ENCODE results near the gene LDHAL6B. TPM values are rescaled to one million over a fixed set of nuclear protein-coding genes. Genes with fewer than 3 reads are reported as not detected.

LDHAL6B gene
- total and polyA plus RNA-seq, 2 experiments from 2014 or later: not detected

DNA sequence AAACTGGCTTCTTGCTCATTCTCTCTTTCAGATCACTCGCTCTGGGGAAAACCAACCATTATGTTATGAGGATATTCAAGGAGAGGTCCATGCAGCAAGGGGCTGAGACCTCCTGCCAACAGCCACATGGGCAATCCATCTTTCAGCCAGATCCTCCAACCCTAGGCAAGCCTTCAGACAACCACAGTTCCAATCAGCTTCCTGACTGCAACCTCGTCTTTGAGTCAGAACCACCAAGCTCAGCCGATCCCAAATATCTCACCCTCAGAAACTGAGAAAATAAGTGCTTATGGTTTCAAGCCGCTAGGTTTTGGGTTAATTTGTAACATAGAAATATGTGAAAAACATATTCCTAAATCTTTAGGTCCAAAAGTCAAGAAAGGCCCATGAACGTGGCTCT lies 10.3 kb downstream of the LDHAL6B start:
- no peak overlapping the region for H3K27ac Mint-ChIP-seq
- no peak overlapping the region for H3K27ac ChIP-seq (ENCODE audit: low read depth)
- no peak overlapping the region for H2AFZ ChIP-seq
- H3K9me2 ChIP-seq (ENCODE audit: insufficient read depth): no peaks in the 10 kb centered on the region
- 0 out of 2 replicates have a peak, but pooled peaks cover 11% of the 10 kb centered on the region for H4K20me1 ChIP-seq (replicated peaks; ENCODE audit: insufficient read depth)
- no peak for DNase-seq (ENCODE audit: low spot score)
- H3F3A ChIP-seq (replicated peaks; ENCODE audit: low read depth): no peaks in the 10 kb centered on the region
- 0 out of 2 replicates have a peak, but pooled peaks cover 5% of the 10 kb centered on the region for H3K36me3 ChIP-seq (ENCODE audit: insufficient read depth)
- ATAC-seq: no peak
- H3K27me3 ChIP-seq (ENCODE audit: insufficient read depth): no peaks in the 10 kb centered on the region
- no peaks in the 10 kb centered on the region for H3K4me1 ChIP-seq (ENCODE audit: insufficient read depth)
- no peaks in the 10 kb centered on the region for H3K27me3 Mint-ChIP-seq (ENCODE audit: insufficient read depth, low read depth, poor library complexity)
- no peaks in the 10 kb centered on the region for H3K9me3 Mint-ChIP-seq
- H3K79me2 ChIP-seq (replicated peaks; ENCODE audit: insufficient read depth): no peaks in the 10 kb centered on the region
- H3K4me2 ChIP-seq: no peak overlapping the region
- H3K36me3 Mint-ChIP-seq (ENCODE audit: low read depth): peaks cover 8% of the 10 kb centered on the region
- H3K4me3 ChIP-seq: no peak overlapping the region
- TF ChIP-seq, protein P1, sequence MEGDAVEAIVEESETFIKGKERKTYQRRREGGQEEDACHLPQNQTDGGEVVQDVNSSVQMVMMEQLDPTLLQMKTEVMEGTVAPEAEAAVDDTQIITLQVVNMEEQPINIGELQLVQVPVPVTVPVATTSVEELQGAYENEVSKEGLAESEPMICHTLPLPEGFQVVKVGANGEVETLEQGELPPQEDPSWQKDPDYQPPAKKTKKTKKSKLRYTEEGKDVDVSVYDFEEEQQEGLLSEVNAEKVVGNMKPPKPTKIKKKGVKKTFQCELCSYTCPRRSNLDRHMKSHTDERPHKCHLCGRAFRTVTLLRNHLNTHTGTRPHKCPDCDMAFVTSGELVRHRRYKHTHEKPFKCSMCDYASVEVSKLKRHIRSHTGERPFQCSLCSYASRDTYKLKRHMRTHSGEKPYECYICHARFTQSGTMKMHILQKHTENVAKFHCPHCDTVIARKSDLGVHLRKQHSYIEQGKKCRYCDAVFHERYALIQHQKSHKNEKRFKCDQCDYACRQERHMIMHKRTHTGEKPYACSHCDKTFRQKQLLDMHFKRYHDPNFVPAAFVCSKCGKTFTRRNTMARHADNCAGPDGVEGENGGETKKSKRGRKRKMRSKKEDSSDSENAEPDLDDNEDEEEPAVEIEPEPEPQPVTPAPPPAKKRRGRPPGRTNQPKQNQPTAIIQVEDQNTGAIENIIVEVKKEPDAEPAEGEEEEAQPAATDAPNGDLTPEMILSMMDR (conservative IDR thresholded peaks at IDR 0.05; ENCODE audit: low read depth in 2 of 2): no peak
- TF ChIP-seq, protein P2, sequence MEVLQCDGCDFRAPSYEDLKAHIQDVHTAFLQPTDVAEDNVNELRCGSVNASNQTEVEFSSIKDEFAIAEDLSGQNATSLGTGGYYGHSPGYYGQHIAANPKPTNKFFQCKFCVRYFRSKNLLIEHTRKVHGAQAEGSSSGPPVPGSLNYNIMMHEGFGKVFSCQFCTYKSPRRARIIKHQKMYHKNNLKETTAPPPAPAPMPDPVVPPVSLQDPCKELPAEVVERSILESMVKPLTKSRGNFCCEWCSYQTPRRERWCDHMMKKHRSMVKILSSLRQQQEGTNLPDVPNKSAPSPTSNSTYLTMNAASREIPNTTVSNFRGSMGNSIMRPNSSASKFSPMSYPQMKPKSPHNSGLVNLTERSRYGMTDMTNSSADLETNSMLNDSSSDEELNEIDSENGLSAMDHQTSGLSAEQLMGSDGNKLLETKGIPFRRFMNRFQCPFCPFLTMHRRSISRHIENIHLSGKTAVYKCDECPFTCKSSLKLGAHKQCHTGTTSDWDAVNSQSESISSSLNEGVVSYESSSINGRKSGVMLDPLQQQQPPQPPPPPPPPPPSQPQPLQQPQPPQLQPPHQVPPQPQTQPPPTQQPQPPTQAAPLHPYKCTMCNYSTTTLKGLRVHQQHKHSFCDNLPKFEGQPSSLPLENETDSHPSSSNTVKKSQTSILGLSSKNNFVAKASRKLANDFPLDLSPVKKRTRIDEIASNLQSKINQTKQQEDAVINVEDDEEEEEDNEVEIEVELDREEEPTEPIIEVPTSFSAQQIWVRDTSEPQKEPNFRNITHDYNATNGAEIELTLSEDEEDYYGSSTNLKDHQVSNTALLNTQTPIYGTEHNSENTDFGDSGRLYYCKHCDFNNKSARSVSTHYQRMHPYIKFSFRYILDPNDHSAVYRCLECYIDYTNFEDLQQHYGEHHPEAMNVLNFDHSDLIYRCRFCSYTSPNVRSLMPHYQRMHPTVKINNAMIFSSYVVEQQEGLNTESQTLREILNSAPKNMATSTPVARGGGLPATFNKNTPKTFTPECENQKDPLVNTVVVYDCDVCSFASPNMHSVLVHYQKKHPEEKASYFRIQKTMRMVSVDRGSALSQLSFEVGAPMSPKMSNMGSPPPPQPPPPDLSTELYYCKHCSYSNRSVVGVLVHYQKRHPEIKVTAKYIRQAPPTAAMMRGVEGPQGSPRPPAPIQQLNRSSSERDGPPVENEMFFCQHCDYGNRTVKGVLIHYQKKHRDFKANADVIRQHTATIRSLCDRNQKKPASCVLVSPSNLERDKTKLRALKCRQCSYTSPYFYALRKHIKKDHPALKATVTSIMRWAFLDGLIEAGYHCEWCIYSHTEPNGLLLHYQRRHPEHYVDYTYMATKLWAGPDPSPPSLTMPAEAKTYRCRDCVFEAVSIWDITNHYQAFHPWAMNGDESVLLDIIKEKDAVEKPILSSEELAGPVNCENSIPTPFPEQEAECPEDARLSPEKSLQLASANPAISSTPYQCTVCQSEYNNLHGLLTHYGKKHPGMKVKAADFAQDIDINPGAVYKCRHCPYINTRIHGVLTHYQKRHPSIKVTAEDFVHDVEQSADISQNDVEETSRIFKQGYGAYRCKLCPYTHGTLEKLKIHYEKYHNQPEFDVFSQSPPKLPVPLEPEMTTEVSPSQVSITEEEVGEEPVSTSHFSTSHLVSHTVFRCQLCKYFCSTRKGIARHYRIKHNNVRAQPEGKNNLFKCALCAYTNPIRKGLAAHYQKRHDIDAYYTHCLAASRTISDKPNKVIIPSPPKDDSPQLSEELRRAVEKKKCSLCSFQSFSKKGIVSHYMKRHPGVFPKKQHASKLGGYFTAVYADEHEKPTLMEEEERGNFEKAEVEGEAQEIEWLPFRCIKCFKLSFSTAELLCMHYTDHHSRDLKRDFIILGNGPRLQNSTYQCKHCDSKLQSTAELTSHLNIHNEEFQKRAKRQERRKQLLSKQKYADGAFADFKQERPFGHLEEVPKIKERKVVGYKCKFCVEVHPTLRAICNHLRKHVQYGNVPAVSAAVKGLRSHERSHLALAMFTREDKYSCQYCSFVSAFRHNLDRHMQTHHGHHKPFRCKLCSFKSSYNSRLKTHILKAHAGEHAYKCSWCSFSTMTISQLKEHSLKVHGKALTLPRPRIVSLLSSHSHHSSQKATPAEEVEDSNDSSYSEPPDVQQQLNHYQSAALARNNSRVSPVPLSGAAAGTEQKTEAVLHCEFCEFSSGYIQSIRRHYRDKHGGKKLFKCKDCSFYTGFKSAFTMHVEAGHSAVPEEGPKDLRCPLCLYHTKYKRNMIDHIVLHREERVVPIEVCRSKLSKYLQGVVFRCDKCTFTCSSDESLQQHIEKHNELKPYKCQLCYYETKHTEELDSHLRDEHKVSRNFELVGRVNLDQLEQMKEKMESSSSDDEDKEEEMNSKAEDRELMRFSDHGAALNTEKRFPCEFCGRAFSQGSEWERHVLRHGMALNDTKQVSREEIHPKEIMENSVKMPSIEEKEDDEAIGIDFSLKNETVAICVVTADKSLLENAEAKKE (CRISPR knock-in tag; IDR thresholded peaks at IDR 0.05): no peak
- TF ChIP-seq ZNF331 (CRISPR knock-in tag; IDR thresholded peaks at IDR 0.05; ENCODE audit: low read depth): no peak
- TF ChIP-seq STAT1 (IDR thresholded peaks at IDR 0.05; ENCODE audit: unreplicated experiment): no peak
- no peak for TF ChIP-seq EZH2phosphoT487 (IDR thresholded peaks at IDR 0.05; ENCODE audit: unreplicated experiment)
- no peak for TF ChIP-seq POLR2AphosphoS5 (IDR thresholded peaks at IDR 0.05; ENCODE audit: low read depth)
- TF ChIP-seq, protein P3, sequence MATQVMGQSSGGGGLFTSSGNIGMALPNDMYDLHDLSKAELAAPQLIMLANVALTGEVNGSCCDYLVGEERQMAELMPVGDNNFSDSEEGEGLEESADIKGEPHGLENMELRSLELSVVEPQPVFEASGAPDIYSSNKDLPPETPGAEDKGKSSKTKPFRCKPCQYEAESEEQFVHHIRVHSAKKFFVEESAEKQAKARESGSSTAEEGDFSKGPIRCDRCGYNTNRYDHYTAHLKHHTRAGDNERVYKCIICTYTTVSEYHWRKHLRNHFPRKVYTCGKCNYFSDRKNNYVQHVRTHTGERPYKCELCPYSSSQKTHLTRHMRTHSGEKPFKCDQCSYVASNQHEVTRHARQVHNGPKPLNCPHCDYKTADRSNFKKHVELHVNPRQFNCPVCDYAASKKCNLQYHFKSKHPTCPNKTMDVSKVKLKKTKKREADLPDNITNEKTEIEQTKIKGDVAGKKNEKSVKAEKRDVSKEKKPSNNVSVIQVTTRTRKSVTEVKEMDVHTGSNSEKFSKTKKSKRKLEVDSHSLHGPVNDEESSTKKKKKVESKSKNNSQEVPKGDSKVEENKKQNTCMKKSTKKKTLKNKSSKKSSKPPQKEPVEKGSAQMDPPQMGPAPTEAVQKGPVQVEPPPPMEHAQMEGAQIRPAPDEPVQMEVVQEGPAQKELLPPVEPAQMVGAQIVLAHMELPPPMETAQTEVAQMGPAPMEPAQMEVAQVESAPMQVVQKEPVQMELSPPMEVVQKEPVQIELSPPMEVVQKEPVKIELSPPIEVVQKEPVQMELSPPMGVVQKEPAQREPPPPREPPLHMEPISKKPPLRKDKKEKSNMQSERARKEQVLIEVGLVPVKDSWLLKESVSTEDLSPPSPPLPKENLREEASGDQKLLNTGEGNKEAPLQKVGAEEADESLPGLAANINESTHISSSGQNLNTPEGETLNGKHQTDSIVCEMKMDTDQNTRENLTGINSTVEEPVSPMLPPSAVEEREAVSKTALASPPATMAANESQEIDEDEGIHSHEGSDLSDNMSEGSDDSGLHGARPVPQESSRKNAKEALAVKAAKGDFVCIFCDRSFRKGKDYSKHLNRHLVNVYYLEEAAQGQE (IDR thresholded peaks at IDR 0.05; ENCODE audit: unreplicated experiment): no peak
- no peak for TF ChIP-seq ZNF114 (CRISPR knock-in tag; IDR thresholded peaks at IDR 0.05)
- no peak for TF ChIP-seq NANOG (IDR thresholded peaks at IDR 0.05; ENCODE audit: borderline replicate concordance)
- no peak for TF ChIP-seq EZH2 (IDR thresholded peaks at IDR 0.05; ENCODE audit: low read depth, unreplicated experiment)
- no peaks in the 10 kb centered on the region for H3K4me1 Mint-ChIP-seq
- H3K4me3 Mint-ChIP-seq: no peak overlapping the region
